ENCODE measurements around the gene FADS6. TPM values are rescaled to one million over a fixed set of nuclear protein-coding genes. Genes with fewer than 3 reads are reported as not detected.
A peak's percentile ranks its signal among the peaks of the same experiment; 100 is the strongest.

Gene FADS6
- polyA plus RNA-seq, 1 donor from 2014 or later = not detected

GRCh38 chr17:74861662-74862107 lies 31.7 kb downstream of the FADS6 start:
- H3K36me3 ChIP-seq (ENCODE audit: insufficient read depth, low read length) = no peaks in the 10 kb centered on the region
- no peak overlapping the region for H2AFZ ChIP-seq (ENCODE audit: low read depth, low read length)
- H3K79me2 ChIP-seq (replicated peaks; ENCODE audit: insufficient read depth, low read length) = no peaks in the 10 kb centered on the region
- H3K9me3 ChIP-seq (ENCODE audit: low read length) = no peaks in the 10 kb centered on the region
- H3K27ac ChIP-seq (ENCODE audit: low read length) = no peak overlapping the region
- H4K20me1 ChIP-seq (ENCODE audit: insufficient read depth) = no peaks in the 10 kb centered on the region
- TF ChIP-seq MXI1 (conservative IDR thresholded peaks at IDR 0.05; ENCODE audit: poor library complexity, severe bottlenecking) = no peak
- TF ChIP-seq CTCF (IDR thresholded peaks at IDR 0.05; ENCODE audit: poor library complexity, severe bottlenecking) = no peak
- TF ChIP-seq POLR2AphosphoS5 (IDR thresholded peaks at IDR 0.05) = no peak
- TF ChIP-seq EZH2 (IDR thresholded peaks at IDR 0.05; ENCODE audit: borderline replicate concordance, insufficient read depth, low read length, poor library complexity, severe bottlenecking) = no peak
- no peak for TF ChIP-seq TAF1 (IDR thresholded peaks at IDR 0.05; ENCODE audit: low read depth)
- TF ChIP-seq SMC3 (conservative IDR thresholded peaks at IDR 0.05; ENCODE audit: poor library complexity) = no peak
- no peak for TF ChIP-seq REST (IDR thresholded peaks at IDR 0.05; ENCODE audit: borderline replicate concordance)
- TF ChIP-seq RAD21 (conservative IDR thresholded peaks at IDR 0.05) = no peak
- TF ChIP-seq EP300 (conservative IDR thresholded peaks at IDR 0.05; ENCODE audit: poor library complexity, severe bottlenecking) = no peak
- no peaks in the 10 kb centered on the region for H3F3A ChIP-seq (ENCODE audit: insufficient read depth, low read length, poor library complexity, severe bottlenecking)
- H3K9me2 ChIP-seq (ENCODE audit: insufficient read depth, low read length) = no peaks in the 10 kb centered on the region
- H3K4me2 ChIP-seq (ENCODE audit: low read length) = no peak overlapping the region
- no peak overlapping the region for H3K9ac ChIP-seq (ENCODE audit: low read length)
- no peak overlapping the region for H3K4me3 ChIP-seq (ENCODE audit: low read length)
- peaks cover 56% of the 10 kb centered on the region for H3K27me3 ChIP-seq (ENCODE audit: insufficient read depth, low read depth, low read length)

- TF ChIP-seq EP300 (conservative IDR thresholded peaks at IDR 0.05; ENCODE audit: poor library complexity, severe bottlenecking) = no peak
- peak; percentile 80 for TF ChIP-seq EZH2 (IDR thresholded peaks at IDR 0.05; ENCODE audit: borderline replicate concordance, insufficient read depth, low read length, poor library complexity, severe bottlenecking)
- Histone ChIP-seq H3F3A (ENCODE audit: insufficient read depth, low read length, poor library complexity, severe bottlenecking) (no peaks in the 10 kb centered on the region), H3K79me2 (replicated peaks; ENCODE audit: insufficient read depth, low read length) (no peaks in the 10 kb centered on the region), H3K9ac (ENCODE audit: low read length) (no peak overlapping the region), H2AFZ (ENCODE audit: low read depth, low read length) (no peak overlapping the region), H4K20me1 (ENCODE audit: insufficient read depth) (no peaks in the 10 kb centered on the region), H3K9me2 (ENCODE audit: insufficient read depth, low read length) (no peaks in the 10 kb centered on the region), H3K4me2 (ENCODE audit: low read length) (no peak overlapping the region), H3K27me3 (ENCODE audit: insufficient read depth, low read depth, low read length) (peaks cover 61% of the 10 kb centered on the region), H3K4me3 (ENCODE audit: low read length) (peak overlapping the region; percentile 52), H3K27ac (ENCODE audit: low read length) (no peak overlapping the region), H3K36me3 (ENCODE audit: insufficient read depth, low read length) (no peaks in the 10 kb centered on the region), H3K9me3 (ENCODE audit: low read length) (no peaks in the 10 kb centered on the region)
Measured at GRCh38 chr17:74860872-74861661, 32.4 kb downstream of the FADS6 start.
